GM19467 (cell line): ENCODE data around the gene CLEC10A.
"Not testable (repeated sequence)": the region's sequence is repeated elsewhere in the genome, so short reads cannot be mapped to it uniquely, and the experiment has no call there.

Experiments used
- ATAC-seq: cut with Tn5 transposase; IDR thresholded peaks from one replicate; pipeline ENCODE4 v1.9.1; 2021; ENCODE audit warnings: mild to moderate bottlenecking, moderate library complexity; ENCODE audit not compliant: unreplicated experiment

CLEC10A gene

DNA sequence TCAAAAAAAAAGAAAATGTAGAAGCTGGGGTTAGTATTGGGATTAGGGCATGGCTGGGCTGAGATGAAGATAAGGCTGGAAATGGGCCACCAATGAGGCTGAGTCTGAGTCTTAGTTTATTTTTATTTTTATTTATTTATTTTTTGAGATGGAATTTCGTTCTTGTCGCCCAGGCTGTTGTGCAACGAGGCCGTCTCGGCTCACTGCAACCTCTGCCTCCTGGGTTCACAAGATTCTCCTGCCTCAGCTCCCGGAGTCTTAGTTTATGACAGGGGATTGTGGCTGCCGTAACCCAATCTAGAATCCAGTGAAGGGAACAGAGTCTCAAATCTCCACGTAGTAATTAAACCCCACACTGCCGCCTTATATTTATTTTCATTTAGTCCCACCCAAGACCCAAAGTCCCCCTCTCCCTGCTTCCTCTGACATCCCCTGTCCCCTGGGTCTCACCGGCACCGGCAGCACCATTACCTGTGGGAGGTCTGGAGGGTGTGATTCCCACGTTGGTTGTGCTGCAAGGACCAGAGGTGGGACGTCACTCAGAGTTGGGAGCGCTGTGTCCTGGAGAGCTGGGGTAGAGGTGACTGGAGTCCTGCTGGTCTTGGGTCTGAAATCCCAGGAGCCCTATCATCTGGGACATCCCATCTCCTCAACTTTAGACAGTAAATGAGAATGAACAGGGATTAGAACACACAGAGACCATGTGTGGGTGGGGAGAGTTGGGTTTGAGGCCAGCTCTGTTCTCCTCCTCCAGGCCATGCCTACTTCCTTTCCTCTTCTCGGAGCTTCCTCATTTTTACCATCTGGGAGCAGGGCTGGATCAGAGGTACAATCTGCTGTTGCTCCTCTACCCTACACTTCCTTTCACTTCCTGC lies at the start of gene CLEC10A:
Gene CLEC10A, minus strand, starts transcription at position 671 of the 875 bp plus-strand sequence. CDS start 1,439 bp downstream, outside the sequence.
- ATAC-seq = no peak

DNA sequence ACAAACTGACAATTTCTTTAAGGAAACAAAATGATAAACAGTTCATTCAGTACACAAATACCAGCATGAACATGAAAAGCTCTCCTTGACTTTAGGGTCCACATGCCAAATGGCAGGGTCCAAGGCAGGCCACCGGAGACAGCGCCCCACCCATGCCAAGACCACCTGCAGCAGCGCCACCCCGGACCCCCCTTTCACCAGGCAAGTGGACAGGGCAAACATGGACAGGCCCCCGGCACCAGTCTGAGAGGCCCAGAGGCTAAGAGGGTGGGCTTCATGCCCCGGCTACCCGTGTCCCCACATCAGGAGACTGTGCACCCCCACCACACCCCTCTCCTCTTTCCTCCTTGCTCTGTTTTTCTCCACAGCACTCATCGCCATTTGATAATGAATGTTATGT lies 49.3 kb upstream of the CLEC10A start:
- ATAC-seq = no peak

GRCh38 chr17:7128160-7128559 lies 48.1 kb upstream of the CLEC10A start:
- ATAC-seq = no peak

DNA sequence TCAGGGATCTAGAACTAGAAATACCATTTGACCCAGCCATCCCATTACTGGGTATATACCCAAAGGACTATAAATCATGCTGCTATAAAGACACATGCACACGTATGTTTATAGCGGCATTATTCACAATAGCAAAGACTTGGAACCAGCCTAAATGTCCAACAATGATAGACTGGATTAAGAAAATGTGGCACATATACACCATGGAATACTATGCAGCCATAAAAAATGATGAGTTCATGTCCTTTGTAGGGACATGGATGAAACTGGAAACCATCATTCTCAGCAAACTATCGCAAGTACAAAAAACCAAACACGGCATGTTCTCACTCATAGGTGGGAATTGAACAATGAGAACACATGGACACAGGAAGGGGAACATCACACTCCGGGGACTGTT lies 47.5 kb upstream of the CLEC10A start:
- not testable (repeated sequence) for ATAC-seq

DNA sequence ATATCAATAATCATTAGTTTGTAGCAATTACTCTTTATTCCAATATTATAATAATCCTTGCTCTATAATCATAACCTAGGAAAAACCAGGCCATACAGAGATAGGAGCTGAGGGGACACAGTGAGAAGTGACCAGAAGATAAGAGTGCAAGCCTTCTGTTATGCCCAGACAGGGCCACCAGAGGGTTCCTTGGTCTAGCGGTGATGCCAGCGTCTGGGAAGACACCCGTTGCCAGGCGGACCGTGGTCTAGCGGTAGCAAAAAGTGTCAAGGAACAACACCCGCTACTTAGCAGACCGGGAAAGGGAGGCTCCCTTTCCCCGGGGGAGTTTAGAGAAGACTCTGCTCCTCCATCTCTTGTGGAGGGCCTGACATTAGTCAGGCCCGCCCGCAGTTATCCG lies 46.3 kb upstream of the CLEC10A start:
- ATAC-seq = not testable (repeated sequence)

- ATAC-seq = no peak
Measured at GRCh38 chr17:7124923-7125322, 44.9 kb upstream of the CLEC10A start.

- ATAC-seq = no peak
Measured at GRCh38 chr17:7123844-7124243, 43.8 kb upstream of the CLEC10A start.

GRCh38 chr17:7122381-7122780 lies 42.3 kb upstream of the CLEC10A start:
- ATAC-seq = no peak

DNA sequence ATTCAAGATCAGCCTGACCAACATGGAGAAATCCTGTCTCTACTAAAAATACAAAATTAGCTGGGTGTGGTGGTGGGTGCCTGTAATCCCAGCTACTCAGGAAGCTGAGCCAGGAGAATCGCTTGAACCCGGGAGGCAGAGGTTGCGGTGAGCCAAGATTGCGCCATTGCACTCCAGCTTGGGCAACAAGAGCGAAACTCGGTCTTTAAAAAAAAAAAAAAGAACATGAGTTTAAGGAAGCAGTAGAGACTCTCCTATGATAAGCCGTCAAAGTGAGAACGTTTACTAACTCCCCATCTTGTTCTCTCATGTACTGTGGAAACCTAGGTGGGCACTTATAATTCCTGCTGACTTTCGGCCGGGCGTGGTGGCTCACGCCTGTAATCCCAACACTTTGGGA lies 40.6 kb upstream of the CLEC10A start:
- not testable (repeated sequence) for ATAC-seq

DNA sequence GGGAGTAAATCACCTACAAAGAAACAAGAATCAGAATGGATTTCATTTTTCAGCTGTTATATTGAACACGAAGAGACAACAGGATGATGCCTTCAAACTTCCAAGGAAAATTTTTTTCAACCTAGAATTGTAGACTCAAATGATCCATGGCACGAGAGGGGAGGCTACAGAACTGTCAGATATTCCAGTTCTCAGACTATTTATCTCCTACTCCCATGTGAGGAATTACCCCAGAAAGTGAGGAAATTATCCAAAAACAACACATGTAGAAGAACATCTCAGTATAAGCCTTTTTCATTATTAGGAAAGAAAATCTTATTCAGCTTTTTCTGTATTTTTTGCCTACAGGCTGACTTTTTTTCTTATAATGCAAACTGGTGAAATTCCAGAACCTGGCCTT lies 40.1 kb upstream of the CLEC10A start:
- ATAC-seq = no peak

GRCh38 chr17:7119314-7119713 lies 39.3 kb upstream of the CLEC10A start:
- ATAC-seq = no peak

DNA sequence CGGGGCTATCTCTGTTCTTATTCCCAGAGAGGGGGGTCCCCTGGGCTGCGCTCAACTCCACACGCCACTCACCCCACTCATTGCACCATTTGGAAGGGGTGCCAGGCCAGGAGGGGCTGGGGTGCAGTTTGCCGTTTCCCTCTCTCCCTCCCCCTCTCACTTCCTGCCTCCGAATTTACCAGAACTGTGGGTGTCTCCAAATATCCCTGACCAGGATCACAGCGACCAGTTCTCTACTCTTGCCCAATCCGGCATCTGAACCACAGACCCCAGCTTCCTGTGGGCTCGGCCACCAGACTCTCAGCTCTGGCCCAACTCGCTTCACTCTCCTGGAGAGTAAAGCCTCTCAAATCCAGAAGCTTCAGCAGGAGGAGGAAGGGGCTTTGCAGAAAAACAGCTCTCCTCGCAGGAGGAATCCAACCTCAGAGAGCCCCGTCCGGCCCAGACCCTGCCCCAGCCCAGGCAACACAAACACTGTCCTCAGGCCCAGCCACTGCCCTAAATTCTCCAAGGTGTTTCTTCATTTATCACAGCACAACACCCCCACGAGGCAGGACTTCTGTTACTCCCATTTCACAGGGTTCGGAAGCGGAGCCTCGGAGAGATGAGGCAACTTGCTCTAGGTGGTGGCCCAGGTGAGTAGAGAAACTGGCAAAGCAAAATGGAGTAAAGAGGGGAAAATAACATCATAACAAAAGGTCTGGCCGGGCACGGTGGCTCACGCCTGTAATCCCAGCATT lies 35.0 kb upstream of the CLEC10A start:
- no peak for ATAC-seq

DNA sequence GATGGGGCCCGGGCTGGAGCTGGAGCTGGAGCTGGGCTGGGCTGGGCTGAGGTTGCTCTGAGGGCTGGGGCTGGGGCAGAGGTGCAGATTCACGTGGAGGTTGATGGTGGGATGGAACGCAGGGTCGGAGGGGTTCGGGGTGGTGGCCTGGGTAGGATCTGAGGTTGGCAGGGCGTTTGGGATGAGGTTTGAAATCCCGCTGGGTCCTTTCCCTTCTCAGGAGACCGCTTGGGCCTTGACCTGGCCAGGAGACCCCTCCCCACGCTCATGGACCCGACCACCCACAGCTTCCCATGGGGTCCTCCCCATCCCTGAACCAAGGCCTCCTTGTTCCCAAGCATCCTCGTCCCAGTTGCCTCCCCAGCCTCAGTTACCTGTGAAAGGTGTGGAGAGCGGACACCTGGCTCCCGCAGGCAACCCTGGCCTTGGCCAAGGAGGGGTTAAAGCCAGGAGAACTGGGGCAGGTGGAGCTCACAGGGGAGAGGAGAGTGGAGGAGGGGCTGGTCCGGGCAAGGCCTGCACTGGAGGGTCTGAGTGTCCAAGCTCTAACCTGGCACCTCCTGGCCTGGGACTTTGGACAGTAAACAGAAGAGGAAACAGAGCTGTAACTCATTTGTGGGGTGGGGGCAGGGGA lies 34.3 kb upstream of the CLEC10A start, which contains the start of gene ASGR2:
Gene ASGR2, minus strand, starts transcription at position 582 of the 634 bp plus-strand sequence. CDS start 582 bp downstream, outside the sequence.
- ATAC-seq = no peak

GRCh38 chr17:7113273-7114071 lies 33.4 kb upstream of the CLEC10A start:
- no peak for ATAC-seq

- no peak for ATAC-seq
Measured at GRCh38 chr17:7112510-7113108, 32.6 kb upstream of the CLEC10A start.

GRCh38 chr17:7111784-7112509 lies 31.9 kb upstream of the CLEC10A start:
- no peak for ATAC-seq

GRCh38 chr17:7110617-7111306 lies 30.7 kb upstream of the CLEC10A start:
- ATAC-seq = no peak

DNA sequence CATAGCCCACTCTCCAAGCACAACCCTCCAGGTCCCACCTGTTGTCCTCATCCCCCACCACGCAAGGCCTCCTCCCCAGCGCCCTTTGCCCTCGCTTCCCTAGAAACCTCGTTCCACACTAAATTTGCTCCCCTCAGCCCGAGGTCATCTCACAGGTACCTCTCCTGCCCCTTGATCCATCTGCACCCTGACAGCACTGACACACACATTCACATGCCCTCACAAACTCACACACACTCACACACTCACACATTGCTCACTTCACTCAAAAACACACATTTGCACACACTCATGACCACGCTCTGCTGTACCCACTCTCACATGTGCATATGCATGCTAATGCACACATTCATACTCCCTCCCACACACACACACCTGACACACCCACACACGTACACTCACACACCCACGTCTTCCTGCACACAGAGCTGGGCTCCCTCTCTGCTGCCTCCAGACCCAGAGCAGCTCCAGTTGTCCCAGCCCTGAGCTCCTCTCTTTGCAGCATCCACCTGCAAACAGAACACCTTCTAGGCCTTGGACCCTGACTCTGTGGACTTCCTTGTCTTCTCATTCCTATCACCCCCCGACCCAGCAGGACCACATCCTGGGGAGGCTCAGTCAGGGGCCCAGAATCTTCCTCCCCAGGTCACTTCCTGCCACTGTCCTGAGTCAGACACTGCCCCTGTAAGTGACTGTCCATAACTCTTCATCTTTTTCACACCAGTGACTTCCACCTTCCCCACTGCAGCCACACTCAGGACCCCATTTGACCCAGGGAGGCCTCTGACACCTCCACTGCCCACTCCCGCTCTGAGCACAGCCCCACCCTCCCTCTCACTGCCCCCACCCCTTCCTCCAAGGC lies 29.6 kb upstream of the CLEC10A start:
- ATAC-seq = no peak
